Measurements from ENCODE around the gene HSPA4.
A peak's percentile ranks its signal among the peaks of the same experiment; 100 is the strongest.

HSPA4 gene

DNA sequence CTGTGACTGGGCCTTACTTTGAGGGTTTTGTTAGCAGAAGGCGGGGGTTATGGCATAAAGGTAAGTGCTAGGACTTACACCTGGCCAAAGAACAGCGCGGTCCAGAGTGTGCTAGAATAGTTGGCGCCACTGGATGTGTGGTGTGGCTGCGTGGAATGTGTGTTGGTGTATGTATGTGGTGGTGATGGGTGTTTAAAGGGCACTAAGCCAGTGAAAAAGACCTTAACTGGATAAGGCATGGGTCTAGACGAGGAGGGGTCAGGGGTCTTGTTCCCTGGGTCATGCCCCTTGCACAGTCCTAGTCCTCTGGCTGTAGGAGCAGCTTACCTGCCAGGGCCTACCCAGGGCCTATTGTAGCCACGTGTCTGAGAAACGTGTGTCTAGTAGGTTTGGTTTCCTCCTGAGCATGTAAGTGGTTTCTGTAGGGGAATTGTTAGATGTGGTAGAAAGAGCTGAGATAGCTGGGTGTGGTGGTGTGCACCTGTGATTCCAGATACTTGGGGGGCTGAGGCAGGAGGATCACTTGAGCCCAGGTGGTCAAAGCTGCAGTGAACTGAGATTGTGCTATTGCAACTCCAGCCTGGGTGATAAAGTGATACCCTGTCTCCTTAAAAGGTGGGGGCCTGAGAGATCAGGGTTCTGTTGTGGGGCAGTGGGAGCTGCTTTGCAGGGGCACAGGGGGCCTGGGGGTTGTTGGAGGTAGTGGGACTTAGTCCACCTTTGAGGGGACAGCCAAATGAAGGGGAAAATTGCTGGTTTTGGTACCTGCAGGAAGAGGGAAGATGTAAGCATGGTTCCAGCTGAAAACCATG lies 55.2 kb downstream of the HSPA4 start:
- DNase-seq = no peak

DNA sequence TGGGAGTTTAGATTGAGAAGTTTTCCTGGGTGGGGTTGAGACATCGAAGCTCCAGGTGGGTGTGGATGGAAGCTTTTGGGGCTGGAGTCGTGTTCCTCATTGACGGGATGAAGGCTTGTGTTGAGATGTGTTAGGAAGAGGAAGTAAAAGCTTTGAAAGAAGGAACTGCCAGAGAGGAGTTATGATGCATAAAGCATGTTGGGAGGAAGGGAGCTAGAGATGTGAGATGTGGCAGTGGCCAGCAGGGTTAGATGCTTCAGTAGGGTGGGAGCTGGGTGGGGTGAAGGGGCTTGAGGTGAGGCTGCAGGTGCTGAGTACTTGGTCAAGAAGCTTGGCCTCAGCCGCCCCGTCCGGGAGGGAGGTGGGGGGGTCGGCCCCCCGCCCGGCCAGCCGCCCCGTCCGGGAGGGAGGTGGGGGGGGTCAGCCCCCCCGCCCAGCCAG lies 56.7 kb downstream of the HSPA4 start:
- no peak for DNase-seq

DNA sequence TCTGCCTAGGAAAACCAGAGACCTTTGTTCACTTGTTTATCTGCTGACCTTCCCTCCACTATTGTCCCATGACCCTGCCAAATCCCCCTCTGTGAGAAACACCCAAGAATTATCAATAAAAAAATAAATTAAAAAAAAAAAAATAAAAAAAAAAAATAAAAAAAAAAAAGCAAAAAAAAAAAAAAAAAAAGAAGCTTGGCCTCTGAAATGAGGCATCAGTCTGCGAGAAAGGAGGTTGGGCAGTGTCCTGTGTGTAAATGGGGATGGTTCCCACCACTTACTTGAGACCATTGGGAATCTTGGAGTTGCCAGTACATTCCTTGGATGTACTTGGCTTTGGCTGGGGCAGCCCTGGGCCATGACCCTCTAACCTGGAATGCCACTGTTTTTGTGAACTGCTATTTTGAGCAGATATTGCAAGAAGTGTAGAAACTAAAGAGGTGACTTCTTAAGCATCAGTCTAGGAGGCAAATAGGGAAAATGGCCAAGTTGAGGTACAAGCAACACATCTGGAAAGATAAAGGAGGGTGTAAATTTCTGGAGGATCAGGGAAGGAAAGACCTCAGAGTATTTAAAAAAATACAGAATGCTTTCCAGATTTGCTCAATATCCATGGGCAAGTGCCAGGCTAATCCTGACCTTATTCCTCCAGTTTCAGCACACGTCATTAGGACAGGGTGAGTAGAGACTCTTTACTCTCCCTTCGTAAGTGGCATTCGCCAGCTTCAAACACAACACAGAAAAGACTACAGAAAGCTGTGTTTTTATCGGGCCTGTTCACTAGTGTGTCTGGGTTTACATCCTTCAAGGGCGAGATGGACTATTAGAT lies 58.1 kb downstream of the HSPA4 start:
- DNase-seq = no peak

DNA sequence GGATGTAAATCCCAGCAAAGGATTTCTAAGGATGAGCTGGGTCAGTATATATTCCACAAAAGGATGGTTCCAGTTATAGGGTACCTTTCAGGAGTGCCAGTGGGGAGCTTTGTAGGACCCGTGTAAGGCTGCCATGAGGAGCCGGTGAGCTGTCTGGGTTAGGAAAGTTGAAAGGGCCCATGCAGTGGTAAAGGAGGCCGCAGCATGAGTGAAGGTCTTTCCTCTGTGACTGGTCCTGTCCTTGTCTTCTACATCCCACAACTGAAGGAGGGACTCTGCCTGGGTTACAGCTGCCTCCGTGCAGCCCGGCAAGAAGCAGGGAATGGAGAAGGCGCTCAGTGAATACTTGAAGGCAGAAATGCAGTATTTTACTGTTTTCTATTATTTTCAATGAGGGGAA lies 58.9 kb downstream of the HSPA4 start:
- no peak for DNase-seq

DNA sequence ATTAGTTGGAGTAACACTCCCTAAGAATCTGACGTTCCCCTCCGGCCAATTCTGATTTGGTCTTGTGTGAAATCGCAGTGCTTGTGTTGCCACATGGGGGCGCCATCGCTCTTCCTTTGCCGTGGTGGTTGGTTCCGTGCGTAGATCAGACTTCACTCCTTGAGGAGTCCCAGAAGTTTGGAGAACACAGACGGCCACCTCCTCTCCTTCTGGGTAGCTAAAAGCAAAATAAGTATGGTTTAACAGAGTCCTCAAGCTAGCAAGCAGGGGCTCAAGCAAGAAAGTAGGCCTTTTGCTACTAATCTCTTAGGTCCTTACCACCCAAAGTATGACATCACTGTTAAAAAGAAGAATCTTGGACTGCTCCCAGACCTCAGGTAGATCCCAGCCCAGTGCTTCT lies 59.5 kb downstream of the HSPA4 start:
- peak; percentile 46 to 60 for DNase-seq

DNA sequence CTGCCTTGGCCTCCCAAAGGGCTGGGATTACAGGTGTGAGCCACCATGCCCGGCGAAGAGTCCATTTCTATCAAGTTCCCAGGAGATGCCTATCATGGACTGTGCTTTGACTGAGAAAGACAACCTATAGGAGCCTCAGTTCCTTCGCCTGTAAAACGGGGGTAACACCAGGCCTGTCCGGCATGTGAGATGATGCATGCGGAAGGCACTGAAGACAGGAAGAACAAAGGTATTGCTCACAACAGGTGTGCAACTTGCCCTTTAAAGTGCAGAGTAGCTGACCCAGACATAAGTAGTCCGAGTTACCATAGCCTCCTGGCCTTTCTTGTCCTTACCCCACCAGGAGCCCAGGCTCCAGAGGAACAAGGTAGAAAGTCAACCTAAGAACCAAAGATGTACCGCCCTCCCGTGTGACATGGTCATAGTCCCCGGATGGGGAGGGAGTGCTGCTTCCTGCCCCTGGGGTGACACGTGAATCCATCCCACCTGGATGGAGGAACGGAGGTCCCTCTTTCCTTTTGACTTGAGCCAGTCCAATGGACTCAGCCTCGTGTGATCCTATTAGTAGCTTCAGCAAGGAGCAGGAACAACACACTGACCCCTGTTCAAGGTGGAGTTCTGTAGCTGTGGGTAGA lies 60.3 kb downstream of the HSPA4 start:
- DNase-seq = no peak

DNA sequence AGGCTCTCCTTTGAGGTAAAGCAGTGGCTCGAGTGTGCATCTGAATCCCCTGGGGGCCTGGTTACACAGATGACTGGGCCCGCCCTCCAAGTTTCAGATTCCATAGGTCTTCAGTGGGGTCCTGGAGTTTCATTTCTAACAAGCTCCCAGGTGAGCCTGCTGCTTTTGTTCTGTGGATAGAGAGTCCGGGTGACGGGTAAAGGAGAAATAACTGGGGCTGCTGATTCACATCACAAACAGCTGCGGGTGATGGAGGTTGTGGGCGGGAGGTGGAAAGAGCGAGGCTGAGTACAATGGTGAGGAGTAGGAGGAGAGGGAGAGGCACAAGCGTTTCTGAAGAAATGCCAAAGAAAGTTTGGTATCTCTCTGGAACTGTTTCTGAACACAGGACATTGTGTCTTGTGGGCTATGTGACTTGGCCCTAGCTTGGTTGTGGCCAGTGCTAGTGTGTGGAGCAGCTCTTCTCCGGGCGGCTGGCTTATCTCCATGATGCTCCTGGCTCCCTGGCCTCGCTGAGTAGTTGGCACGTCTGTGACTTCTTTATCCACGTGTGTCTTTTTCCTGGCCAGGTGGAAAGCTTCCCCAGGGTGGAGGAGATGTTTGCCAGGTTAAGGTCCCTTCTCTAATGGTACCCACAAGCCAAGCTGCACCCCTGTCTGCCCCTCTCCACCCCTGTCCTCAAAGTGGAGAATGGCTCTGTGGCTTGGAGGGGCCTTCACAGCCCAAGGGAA lies 61.7 kb downstream of the HSPA4 start:
- no peak for DNase-seq

DNA sequence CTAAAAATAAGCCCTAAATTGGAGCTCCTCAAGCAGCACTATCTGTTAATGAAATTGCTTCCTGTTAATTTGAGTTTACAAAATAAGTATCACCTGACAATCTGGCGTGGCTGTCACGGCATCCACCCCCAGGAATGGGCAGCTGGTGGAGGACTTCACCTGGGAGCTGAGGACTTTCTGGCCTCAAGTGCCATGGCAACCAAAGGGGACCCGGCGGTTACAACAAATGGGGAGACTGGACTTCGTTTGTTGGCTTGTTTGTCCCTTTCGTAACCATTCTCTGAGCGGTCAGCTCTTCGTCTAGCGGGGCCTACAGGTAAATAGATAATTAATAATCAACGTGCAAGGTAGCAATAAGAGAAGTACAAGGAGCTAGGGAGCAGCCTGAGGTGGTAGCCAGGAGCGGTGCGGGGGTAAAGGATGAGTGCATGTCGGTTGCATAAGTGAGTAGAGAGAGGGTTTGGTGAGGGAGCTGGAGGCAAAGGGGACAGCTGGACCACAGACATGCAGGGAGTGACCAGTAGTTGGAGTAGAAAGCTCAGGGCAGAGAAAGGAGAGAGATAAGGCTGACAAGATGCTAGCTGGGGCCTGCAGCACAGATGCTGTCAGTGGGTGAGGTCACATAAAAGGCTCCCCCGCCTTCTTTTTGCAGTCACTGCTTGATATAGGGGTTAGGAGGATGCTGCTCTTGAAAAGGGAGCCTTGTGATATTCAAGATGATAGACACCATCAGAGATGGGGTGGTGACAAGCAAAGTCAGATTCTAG lies 62.5 kb downstream of the HSPA4 start:
- DNase-seq = no peak

DNA sequence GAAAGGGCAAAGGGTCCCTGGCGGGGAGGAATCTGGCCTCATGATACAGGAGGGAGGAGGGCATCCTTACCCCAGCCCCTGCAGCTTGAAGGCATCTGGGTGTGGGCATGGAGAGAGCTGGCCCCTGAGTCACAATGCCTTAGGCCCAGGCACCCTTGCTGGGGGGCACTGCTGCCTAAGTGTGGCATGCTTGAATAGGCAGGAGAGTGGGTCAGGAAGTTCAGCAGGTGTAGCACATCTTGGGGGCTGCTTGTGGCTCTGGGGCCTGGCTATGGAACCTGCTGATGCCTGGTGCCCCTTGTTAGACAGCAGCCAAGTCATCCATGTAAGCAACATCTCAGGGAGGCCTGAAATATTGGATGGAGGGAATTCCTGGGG lies 63.1 kb downstream of the HSPA4 start:
- DNase-seq = no peak

DNA sequence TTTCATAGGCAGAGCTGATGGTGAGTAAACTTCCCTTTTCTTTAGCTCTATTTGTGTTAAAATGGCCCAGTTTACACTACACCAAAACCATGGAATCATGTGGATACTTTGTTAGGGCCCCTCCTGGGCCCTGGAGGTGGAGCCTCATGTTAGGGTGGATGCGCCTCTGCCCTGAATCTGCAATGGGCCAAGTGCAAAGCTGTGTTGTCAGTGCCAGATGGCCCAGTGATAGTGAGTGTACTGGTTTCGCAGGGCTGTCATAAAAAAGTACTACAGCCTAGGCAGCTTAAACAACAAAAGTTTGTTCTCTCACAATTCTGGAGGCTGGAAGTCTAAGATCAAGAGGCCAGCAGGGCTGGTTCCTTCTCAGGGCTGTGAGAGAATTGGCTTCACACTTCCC lies 64.8 kb downstream of the HSPA4 start:
- DNase-seq = no peak

DNA sequence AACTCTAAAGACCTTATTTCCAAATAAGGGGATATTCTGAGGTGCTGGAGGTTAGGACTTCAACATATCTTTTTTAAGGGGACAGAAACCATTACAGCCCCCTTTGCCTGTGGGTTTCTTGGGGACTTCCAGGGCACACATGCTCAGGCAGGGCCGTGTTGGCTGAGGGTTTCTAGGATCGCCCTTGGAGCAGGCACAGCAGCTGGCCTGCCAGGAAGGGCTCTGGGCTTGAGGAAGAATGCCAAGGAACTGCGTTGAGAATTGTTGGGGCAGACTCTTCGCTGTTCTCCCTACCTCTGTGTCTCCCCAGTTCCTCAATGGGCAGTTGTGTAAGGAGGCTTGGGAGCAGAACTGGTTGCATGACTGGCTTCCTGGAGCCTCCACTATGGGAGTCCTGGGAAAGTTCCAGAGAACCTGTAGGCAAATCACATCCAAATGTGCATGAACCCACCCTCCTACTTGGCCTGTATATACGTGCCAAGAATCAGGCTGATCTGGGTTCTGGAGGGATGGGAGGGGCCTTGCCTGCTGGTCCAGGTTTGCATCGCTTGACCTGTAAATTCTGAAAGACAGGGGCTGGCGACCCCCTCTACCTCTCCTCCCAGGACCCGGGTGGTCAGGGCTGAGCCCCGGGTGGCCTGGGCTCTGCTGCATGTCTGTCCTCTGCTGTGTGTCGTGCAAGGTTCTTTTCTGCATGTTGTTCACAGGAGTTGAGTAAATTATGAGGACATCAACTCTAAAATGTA lies 65.5 kb downstream of the HSPA4 start:
- no peak for DNase-seq

DNA sequence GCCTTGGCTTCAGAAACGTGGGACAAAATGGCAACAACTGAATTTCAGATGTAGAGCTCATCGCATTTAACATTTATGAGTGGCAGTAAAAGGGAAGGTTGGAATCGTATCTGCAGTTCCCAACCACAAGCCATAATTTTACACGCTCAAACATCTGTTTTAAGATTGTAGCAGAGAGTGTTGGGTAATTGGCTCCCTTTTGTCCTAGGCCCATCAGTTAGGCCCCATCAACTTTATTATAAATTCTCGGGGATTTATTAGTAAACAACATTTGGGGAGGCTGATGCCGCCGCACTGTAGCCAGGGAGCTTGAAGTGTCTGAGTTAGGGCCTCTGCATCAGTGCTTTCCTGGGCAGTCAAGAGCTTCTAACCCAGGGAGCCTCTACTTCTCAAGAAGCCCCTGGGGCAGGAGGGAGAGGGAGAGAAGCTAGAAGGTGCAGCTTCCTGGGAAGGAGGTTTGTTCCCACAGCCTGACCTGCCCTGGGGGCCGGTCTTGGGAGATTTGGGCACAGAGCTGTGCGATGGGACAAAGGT lies 66.2 kb downstream of the HSPA4 start:
- no peak for DNase-seq

DNA sequence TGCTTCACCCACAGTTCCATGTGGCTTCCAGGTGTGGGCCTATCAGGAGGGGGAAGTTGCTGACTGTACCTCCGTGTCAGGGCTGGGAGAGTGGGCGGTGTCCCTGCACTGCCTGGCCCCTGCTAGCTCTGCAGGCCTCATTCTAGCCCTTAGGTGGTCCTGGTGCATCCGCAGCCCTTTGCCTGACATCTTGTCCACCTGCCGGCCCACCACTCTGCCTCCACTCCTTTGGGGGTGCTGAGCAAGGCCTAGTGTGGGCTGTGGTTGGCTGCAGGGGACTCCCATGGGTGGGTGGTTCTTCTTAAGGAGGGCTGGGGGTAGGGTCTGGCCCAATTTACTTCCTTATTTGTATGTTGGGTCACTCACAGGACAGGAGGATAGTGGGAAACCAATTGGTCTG lies 66.9 kb downstream of the HSPA4 start:
- no peak for DNase-seq

DNA sequence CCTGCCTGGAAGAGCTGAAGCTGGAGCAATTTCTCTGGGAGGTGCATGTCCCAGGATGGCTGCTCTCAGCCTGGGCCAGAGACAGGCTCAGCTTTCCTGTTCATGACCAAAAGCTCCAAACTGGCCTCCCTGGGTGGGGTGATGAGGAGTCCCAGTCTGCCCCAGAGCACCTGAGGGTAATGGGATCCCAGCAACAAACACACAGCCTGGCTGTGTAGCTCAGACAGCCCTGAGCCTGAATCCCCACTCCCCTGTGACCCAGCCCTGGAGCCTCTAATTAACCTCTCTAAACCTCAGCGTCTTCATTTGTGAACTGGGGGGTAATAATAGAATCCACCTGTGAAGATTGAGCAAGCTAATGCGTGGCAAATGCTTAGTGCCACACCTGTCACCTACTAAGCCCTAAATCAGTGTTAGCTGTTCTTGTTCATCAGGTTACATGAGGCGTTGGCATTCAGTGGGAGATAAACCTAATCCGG lies 67.5 kb downstream of the HSPA4 start:
- no peak for DNase-seq

DNA sequence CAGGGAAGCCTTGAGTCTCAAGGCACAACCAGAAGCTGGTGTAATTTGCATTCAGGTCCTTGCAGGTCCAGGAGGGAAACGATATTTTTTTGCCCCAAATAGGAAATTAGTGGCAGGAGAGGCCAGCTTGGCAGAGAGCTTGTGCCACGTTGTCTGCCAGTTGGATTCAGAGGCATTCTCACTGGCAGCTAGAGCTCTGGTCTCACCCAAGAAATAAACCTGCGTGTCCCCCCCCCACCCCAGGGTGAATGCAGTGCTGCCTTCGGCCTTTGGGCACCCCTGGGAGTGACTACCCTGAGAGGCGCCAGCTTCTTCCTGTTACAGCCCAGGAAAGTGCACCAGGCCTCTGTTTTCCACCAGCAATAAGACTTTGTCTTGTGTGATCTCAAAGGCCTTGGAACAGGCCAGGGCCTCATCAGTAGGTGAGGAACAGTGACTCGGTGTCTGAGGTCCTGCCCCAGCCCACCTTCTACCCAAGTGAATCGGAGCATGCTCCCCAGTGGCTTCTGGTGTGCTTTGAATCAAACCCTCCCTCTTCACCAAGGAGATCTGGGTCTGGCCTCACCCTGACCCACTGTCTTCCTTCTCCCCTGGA lies 68.4 kb downstream of the HSPA4 start:
- no peak for DNase-seq

DNA sequence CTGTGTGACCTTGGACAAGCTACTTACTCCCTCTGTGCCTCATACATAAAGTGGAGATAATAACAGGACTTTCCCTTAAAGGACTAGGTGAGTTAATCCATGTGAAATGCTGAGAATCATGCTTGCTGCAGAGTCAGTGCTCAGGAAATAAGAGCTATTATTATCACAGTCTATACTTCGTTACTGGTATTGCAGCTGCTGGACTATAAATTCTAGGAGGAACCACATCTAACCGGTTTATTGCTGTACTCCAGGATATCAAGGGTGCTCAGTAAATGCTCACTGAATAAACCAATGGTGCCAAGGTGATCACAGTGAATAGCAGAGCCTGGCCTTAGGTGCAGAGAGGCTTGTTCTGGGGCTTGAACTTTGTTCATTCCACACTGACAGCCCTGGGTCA lies 69.3 kb downstream of the HSPA4 start:
- DNase-seq = no peak

DNA sequence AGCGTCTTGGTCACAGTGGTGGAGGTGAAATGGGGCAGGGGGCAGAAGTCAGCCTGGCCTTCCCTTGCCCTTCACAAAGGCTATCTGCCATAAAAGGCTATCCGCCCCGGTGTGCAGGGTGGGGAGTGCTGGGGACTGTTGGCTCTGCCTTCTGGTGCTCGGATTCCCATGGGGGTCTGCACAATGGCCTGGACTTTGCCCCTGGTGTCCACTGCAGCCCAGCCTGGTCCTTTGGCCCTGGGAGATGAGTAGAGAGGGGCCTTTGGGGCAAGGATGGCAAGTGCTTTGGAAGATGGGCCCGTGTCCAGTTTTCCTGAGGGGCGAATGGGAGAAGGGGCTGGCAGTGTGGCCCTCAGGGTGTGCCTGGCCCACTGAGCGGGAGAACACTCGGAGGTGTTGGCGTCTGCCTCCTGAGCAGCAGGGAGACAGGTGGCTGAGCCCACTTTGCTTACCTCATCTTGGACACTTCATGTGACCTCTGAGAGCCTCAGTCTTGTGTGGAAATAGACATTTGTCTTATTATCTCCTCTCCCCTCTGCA lies 69.9 kb downstream of the HSPA4 start:
- DNase-seq = no peak

DNA sequence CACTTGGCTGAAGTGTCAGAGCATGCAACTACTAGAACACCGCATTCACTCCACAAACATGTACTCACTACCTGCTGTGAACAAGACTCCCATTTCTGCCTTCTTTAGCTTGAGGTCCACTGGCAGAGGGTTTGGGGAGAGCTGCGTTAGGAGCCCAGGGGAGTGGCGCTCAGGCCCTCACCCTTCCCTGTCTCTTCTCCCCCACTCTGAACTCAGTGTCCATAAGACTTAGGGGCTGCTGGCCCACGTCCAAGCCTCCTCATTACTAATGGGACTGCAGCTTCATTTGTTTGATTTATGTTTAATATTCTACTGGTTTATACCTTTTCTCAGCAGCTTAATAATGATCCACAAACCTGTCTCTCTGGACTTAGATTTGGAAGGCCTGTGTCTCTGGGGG lies 70.9 kb downstream of the HSPA4 start:
- DNase-seq = no peak

DNA sequence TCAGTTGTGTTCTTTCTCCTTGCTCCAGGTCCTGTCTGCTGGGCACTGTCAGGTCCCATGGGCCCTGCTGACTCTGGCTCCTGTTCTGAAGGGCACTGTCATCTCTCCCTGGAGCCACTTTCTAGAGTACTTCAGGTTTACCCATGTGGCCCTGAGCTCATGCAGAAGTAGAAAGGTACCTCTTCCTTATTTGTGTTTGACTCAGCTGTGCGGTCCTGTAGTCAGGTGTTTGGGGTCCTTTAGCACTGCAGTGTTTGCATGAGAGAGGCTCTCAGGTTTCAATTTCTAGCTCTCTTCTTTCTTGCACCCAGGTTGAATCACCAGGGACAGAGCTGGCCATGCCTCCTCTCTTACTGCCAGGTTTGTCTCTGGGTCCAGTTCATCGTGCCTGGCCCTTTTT lies 71.5 kb downstream of the HSPA4 start:
- DNase-seq = no peak

DNA sequence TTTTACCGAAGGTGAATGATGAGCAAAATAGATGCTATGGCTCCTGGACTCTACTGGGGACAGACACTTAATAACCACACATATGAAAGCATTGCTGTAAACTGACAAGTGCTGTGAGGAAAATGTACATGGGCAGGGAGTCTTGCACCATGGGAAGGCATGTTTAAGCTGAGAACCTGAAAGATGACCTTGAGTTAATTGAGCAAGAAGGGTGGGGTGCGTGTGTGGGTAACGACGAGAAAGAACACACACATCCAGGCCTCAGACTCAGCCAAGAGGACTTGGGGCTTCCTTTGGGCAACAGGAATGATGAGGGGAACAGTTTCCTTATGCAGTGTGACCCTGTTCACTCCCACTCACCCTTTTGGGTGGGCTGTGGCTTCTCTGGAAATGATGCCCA lies 73.1 kb downstream of the HSPA4 start:
- no peak for DNase-seq
